Midbrain (tissue), 1 donor: Measurements from ENCODE around the gene GLCCI1.
"Not testable (repeated sequence)": the region's sequence is repeated elsewhere in the genome, so short reads cannot be mapped to it uniquely, and the experiment has no call there.

Experiments
- DNase-seq: peaks from one replicate; lab custom pipeline; 2025; lab: John Stamatoyannopoulos, UW

Gene GLCCI1

DNA sequence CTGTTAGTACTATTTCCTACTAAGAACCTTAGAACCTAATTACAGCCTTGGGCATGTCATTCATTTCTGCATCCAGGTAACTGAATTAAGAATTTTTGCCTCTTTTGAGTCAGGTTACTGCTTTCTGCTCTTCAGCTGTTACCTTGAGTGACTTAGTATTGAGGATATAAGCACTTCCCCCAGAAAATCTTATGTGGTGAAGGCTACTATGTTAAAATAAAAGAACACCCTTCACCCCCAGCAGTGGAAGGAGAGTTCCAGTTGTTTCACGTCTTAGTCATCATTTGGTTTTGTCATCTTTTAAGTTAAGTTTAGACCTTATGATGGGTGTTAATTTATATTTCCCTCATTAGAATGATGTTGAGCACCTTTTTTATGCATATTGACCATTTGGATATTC, 82.8 kb downstream of the GLCCI1 start:
- DNase-seq, result no peak

DNA sequence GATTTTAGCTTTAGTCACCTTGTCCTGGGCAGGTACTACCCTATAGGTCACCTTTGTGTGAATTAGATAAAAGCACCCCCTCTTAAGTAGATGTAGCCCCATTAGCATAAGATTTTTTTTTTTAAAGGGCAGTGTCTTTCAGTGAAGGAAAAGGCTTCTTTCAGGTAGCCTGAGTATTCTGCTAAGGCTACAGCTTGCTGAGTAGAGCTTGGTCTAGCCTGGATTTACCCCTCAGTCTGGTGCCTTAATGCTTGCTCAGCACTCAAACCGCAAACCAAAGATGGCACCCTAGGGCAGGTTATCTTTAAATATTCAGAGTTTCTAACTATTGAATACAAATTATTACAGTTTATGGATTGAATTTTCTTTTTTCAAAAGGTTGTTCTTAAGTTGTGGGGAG, 83.4 kb downstream of the GLCCI1 start:
- DNase-seq, result no peak

- DNase-seq, result no peak
Measured at GRCh38 chr7:8052824-8053223, 84.2 kb downstream of the GLCCI1 start.

- no peak for DNase-seq
Measured at GRCh38 chr7:8056439-8056838, 87.8 kb downstream of the GLCCI1 start.

- DNase-seq, result no peak
Measured at GRCh38 chr7:8057566-8057965, 89.0 kb downstream of the GLCCI1 start.

- DNase-seq, result no peak
Measured at GRCh38 chr7:8058322-8058721, 89.7 kb downstream of the GLCCI1 start.

DNA sequence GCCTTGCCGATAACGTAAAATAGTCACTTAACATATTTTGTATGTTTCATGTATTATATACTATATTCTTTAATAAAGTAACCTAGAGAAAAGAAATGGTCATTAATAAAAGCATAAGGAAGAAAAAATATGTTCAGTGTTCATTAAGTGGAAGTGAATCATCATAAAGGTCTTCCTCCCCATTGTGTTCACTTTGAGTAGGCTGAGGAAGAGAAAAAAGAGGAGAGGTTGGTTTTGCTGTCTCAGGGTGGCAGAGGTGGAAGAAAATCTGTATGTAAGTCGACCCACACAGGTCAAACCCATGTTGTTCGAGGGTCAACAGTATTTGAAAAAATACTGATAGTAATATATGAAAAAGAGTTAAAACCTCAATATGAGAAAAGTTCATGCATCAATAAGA, 90.3 kb downstream of the GLCCI1 start:
- no peak for DNase-seq

- DNase-seq, result no peak
Measured at GRCh38 chr7:8060241-8060640, 91.6 kb downstream of the GLCCI1 start.

GRCh38 chr7:8063300-8063699, 94.7 kb downstream of the GLCCI1 start:
- DNase-seq, result not testable (repeated sequence)

GRCh38 chr7:8063706-8064297, 95.2 kb downstream of the GLCCI1 start:
- no peak for DNase-seq

- DNase-seq, result no peak
Measured at GRCh38 chr7:8064828-8065227, 96.2 kb downstream of the GLCCI1 start.

DNA sequence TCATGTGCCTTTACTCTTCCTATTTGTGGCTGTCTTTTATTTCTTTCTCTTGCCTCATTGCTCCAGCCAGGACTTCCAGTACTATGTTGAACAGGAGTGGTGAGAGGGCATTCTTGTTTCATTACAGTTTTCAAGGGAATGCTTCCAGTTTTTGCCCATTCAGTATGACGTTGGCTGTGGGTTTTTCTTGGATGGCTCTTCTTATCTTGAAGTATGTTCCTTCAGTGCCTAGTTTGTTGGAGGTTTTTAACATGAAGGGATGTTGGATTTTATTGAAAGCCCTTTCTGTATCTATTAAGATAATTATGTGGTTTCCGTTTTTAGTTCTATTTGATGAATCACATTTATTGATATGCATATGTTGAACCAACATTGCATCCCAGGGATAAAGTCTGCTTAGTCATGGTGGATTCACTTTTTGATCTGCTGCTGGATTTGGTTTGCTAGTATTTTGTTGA, 96.8 kb downstream of the GLCCI1 start:
- no peak for DNase-seq

DNA sequence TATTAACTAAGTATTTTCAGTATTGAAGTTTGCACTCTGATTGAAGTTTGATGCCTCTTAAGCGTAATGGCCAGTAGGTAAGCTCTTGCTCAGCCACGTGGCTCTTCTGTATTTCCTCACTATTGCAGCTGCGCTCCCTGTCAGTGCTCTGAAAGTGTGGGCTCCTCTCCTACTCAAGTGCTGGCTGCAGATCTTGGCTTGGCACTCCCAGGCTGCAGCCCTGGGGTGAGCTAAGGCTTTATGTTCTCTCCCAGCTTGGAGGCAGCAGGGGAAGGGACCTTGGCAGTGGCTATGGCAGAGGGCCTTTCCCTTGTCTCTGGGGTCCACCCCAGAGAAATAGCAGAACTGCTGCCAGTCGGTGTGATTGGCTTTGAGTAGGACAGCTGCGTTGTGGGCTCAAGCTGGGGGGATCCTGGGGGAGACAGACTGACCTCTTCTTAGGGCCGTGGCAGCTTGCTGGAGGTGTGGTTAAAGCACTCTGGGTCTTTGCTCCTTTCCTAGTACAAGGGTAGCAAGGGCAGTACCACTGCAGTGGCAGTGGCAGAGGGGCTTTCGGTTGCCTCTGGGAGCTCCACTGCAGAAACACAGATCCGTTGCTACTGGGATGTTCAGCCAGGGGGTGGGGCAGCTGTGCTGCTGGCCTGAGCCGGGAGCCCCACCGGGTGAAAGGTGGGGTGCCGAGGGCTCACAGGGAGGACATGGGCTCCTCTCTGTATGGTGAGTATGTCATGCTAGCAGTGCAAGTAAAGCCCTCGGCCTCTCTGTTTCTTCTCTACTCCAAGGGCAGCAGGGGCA, 100.5 kb downstream of the GLCCI1 start:
- peak; percentile 32 for DNase-seq

DNA sequence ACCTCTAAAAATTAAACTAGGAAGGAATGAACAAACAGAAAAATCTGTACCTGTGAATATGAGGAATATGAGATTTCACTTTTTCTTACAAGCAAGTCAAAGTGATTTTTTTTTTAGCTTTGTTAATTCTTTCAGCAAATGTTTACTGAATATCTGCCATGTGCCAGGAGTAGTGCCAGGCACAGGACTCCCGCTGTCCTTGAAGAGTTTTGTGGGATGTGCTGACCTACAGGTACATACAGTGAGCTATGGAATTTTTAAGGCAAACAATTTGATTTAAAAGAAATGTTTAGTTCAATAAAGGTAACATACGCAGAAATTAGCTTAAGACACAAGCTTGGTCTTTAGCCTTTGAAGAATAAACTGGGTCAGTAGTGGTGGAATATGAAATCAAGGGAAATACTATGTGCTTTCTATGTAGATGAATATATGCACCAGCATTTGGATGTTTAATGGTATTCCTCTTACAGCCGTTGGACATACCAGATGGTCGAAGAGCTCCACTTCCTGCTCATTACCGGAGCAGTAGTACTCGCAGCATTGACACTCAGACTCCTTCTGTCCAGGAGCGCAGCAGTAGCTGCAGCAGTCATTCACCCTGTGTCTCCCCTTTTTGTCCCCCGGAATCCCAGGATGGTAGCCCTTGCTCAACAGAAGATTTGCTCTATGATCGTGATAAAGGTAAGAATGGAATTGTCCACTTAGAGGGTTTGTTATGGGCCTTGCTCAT, 102.0 kb downstream of the GLCCI1 start:
- DNase-seq, result no peak

DNA sequence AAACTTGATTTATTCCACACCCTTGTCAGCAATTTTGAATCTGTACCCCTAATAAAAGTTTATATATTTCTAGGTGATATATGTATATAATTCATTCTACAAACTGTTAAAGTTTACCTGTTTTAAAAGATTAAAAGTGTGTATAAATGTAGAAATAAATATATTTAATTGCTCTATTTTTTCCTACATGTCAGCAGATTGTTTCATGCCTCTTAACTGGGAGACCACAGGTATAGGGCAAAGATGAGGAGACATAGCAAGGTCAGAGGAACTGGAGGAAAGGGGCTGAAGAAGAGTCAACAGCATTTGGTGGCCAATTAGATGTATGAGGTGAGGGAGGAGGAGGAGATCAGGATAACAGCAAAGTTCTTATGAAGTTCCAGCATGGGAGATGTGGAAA, 109.8 kb downstream of the GLCCI1 start:
- no peak for DNase-seq

DNA sequence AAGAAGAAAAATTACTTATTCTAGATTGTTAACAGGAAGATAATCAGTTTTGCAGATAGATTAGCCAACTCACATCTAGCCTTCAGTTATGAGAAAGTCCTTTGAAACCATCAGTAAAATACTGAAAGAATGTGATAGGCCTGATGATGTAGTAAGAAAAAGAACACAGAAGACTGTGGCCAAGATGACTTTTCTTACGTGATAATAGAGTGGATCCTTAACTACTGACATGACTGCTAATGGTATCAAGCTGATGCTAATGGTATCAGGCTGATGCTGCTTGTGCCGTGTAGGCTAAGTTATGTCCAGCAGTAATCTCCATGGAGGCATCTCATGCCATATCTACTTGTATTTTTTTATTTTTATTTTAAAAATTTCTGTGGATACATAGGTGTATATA, 114.2 kb downstream of the GLCCI1 start:
- DNase-seq, result no peak

- no peak for DNase-seq
Measured at GRCh38 chr7:8084836-8085235, 116.2 kb downstream of the GLCCI1 start.

GRCh38 chr7:8085420-8085819, 116.8 kb downstream of the GLCCI1 start:
- no peak for DNase-seq

DNA sequence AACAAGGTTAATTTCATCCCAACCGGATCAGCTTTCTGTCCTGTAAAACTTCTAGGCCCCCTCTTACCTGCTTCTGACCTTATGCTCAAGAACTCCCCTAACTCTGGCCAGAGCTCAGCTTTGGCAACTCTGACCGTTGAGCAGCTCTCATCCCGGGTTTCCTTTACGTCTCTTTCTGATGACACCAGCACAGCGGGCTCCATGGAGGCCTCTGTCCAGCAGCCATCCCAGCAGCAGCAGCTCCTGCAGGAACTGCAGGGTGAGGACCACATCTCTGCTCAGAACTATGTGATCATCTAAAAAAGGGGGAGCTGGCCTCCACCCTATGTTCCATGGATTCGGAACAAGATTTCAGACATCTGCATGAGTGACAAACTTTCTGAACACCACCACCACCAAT, 117.6 kb downstream of the GLCCI1 start:
- DNase-seq, result no peak

- no peak for DNase-seq
Measured at GRCh38 chr7:8089036-8089780, 120.6 kb downstream of the GLCCI1 start.

GRCh38 chr7:8092140-8092539, 123.5 kb downstream of the GLCCI1 start:
- DNase-seq, result no peak
